NT2/D1 (cell line): Measurements from ENCODE around the gene CD83.

ENCODE experiments used
- SUZ12 ChIP-seq: IDR thresholded peaks from 2 replicates; pipeline ENCODE4 v1.6.1; 2011; ENCODE audit not compliant: insufficient read length, insufficient read depth; ENCODE audit errors: extremely low read depth
- YY1 ChIP-seq: IDR thresholded peaks from 2 replicates; pipeline ENCODE4 v1.6.1; 2011; ENCODE audit not compliant: insufficient read length, insufficient read depth
- ZNF274 ChIP-seq: IDR thresholded peaks from 2 replicates; pipeline ENCODE4 v1.6.1; 2011; ENCODE audit warnings: mild to moderate bottlenecking, low read depth, low read length

DNA sequence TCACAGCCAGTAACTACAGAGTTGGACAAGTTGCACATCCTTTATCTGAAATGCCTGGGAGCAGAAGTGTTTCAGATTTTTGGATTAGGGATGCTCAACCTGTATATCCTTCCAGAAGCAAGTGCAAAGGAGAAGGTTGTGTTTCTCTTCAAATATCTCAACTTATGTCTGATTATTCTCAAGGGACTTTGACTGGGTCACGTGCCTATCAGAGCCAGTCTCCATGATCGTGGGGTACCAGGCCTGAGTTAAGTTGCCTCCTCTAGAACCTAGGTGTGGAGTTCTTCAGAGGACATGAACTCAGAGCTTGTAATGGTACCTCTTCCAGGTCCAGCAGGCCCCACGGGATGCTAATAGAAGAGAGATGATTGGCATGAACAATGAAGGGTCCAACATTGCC lies 7.8 kb downstream of the CD83 start:
- TF ChIP-seq ZNF274 (no peak), SUZ12 (no peak), YY1 (no peak)
